GM12891 (cell line): ENCODE measurements around the gene OVAAL.

Experiments used
- PAX5 ChIP-seq: IDR thresholded peaks from 2 replicates; pipeline ENCODE4 v1.6.1; 2011; ENCODE audit warnings: low read length, moderate library complexity, mild to moderate bottlenecking; ENCODE audit not compliant: insufficient read depth, severe bottlenecking
- TAF1 ChIP-seq: IDR thresholded peaks from 2 replicates; pipeline ENCODE4 v1.6.1; 2011; ENCODE audit warnings: low read depth, low read length, control low read depth

DNA sequence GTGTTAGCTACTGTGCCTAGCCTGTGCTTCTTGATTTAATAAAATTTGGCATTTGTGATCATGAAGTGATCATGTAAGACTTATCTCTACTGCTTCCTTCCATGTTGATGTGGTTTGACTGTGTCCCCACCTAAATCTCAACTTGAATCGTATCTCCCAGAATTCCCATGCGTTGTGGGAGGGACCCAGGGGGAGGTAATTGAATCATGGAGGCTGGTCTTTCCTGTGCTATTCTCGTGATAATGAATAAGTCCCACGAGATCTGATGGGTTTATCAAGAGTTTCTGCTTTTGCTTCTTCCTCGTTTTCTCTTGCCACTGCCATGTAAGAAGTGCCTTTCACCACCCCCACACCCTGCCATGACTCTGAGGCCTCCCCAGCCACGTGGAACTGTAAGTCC lies at the start of gene OVAAL:
- TF ChIP-seq PAX5 (no peak), TAF1 (no peak)
